Esophagus squamous epithelium (tissue), 5 donors: ENCODE measurements around the gene SLC10A3. TPM values are rescaled to one million over a fixed set of nuclear protein-coding genes. Genes with fewer than 3 reads are reported as not detected.

Source experiments
- DNase-seq: peaks from one replicate; lab custom pipeline; 2025; lab: John Stamatoyannopoulos, UW
- H3K27ac ChIP-seq, 4 donors: fragments of 200-600 bp; sonication (generic); one replicate each; pipeline ENCODE4 v1.5.1; 2016 to 2019; ENCODE audit warnings: mild to moderate bottlenecking in 1 of 4
- H3K27me3 ChIP-seq, 4 donors: fragments of 200-600 bp; sonication (generic); 1 replicate in 3 of 4; 2 replicates in 1 of 4; pipeline versions ENCODE4 v1.5.1 to v1.6.0; 2017 to 2021; ENCODE audit warnings: antibody characterized with exemption in 1 of 4
- H3K36me3 ChIP-seq, 3 donors: fragments of 200-600 bp; sonication (generic); one replicate each; pipeline ENCODE4 v1.5.1; 2016 to 2019
- H3K4me1 ChIP-seq, 3 donors: fragments of 200-600 bp; sonication (generic); one replicate each; pipeline ENCODE4 v1.5.1; 2017 to 2019
- H3K4me3 ChIP-seq, 4 donors: fragments of 200-600 bp; sonication (generic); 1 replicate in 3 of 4; 2 replicates in 1 of 4; pipeline ENCODE4 v1.5.1; 2016 to 2019; ENCODE audit warnings: mild to moderate bottlenecking in 2 of 4, moderate library complexity in 1 of 4
- H3K9me3 ChIP-seq, 3 donors: fragments of 200-600 bp; sonication (generic); one replicate each; pipeline ENCODE4 v1.5.1; 2016 to 2019
- CTCF ChIP-seq, 6 experiments: fragments of 450-650 bp in 4 of 6; fragments of 200-600 bp in 2 of 6; sonication (generic) in 2 of 6; IDR thresholded peaks; one replicate each; pipeline ENCODE4 v1.5.1; 2016 to 2019; ENCODE audit warnings: antibody characterized with exemption in 6 of 6, mild to moderate bottlenecking in 4 of 6, moderate library complexity in 4 of 6
- POLR2A ChIP-seq, 4 donors: fragments of 450-650 bp; IDR thresholded peaks; one replicate each; pipeline ENCODE4 v1.6.1; 2017; ENCODE audit warnings: antibody characterized with exemption in 4 of 4, mild to moderate bottlenecking in 4 of 4, moderate library complexity in 3 of 4
- WGBS, 2 donors: methylation state at CpG; one replicate each; pipeline ENCODE4 v1.1.5; 2018; 5-methylcytosine and 5-hydroxymethylcytosine counted together
- intact Hi-C: fragments of 100-400 bp; cut with DNase I; formaldehyde crosslinking; loops from one replicate; pipeline ENCODE4 v1.15.0; 2022
- total RNA-seq, 4 donors: library from RNA; depleted of rRNA; stranded (reverse); fragments of >200 nt; gene quantifications; one replicate each; pipeline ENCODE4 v1.1.0, GENCODE V29; 2016
- donor health status: DM: yes; HTN: yes; CAD: no.

The SLC10A3 gene
- total RNA-seq, 4 donors from 2014 or later: 26.1 to 38.5 (median 29.5) TPM

- H3K36me3 ChIP-seq: peaks cover 0 to 63% (median 5%) of the 10 kb centered on the region in 3 donors
- no peaks in the 10 kb centered on the region for H3K9me3 ChIP-seq
- DNase-seq: no peak
- peak within 1 kb of the TSS; percentile 45 to 75 (median 55) for H3K4me3 ChIP-seq
- 0% methylated on average over 2 of the region's 94 CpGs; no CpG with 5 or more reads in 1 of the 2 donors for WGBS, 2 donors
- intact Hi-C loops: no loop called here
- no peaks in the 10 kb centered on the region for H3K27me3 ChIP-seq
- peaks cover 0 to 36% (median 12%) of the 10 kb centered on the region in 3 donors for H3K4me1 ChIP-seq
- H3K27ac ChIP-seq: peak within 1 kb of the TSS; percentile 76 to 87 (median 87)
- TF ChIP-seq CTCF (IDR thresholded peaks at IDR 0.05) (peak in 2 of 6 experiments; percentile 9 to 26), POLR2A (IDR thresholded peaks at IDR 0.05) (peak in 1 of 4 donors; percentile 26)
These were observed 46.3 kb downstream of the SLC10A3 start, which contains the start of gene FAM50A for GRCh38 chrX:154443992-154444754. TSS of gene FAM50A (plus strand) at chrX:154444141. CDS start at chrX:154444236, 95 bp downstream.

- Histone ChIP-seq H3K27ac (peak overlapping the region; percentile 76 to 87 (median 87)), H3K27me3 (no peaks in the 10 kb centered on the region), H3K9me3 (no peaks in the 10 kb centered on the region), H3K4me3 (peak overlapping the region in 3 of 4 donors; percentile 51 to 75 (median 59)), H3K4me1 (peaks cover 3 to 43% (median 13%) of the 10 kb centered on the region in 3 donors), H3K36me3 (peaks cover 0 to 63% (median 5%) of the 10 kb centered on the region in 3 donors)
- intact Hi-C loops: no loop called here
- 27 to 31% methylated on average over 3 to 9 of the region's 10 CpGs for WGBS, 2 donors
- TF ChIP-seq CTCF (IDR thresholded peaks at IDR 0.05) (no peak), POLR2A (IDR thresholded peaks at IDR 0.05) (no peak)
- DNase-seq: no peak
These were observed 46.9 kb downstream of the SLC10A3 start for GRCh38 chrX:154443479-154443910.

GRCh38 chrX:154441984-154442707 lies 48.3 kb downstream of the SLC10A3 start:
- no peak for DNase-seq
- Histone ChIP-seq H3K36me3 (peaks cover 0 to 50% (median 5%) of the 10 kb centered on the region in 3 donors), H3K27ac (peak overlapping the region in 3 of 4 donors; percentile 29 to 87 (median 37)), H3K9me3 (no peaks in the 10 kb centered on the region), H3K27me3 (no peaks in the 10 kb centered on the region), H3K4me3 (no peak overlapping the region), H3K4me1 (peaks cover 7 to 55% (median 18%) of the 10 kb centered on the region in 3 donors)
- 51 to 70% methylated on average over 5 to 6 of the region's 21 CpGs for WGBS, 2 donors
- TF ChIP-seq POLR2A (IDR thresholded peaks at IDR 0.05) (no peak), CTCF (IDR thresholded peaks at IDR 0.05) (no peak)
- intact Hi-C loops: no loop called here

- no peaks in the 10 kb centered on the region for H3K9me3 ChIP-seq
- H3K27me3 ChIP-seq: no peaks in the 10 kb centered on the region
- no peak for DNase-seq
- H3K27ac ChIP-seq: no peak overlapping the region
- no peak overlapping the region for H3K4me3 ChIP-seq
- H3K4me1 ChIP-seq: peaks cover 7 to 55% (median 18%) of the 10 kb centered on the region in 3 donors
- peaks cover 0 to 46% (median 5%) of the 10 kb centered on the region in 3 donors for H3K36me3 ChIP-seq
- 85% methylated on average over 9 of the region's 11 CpGs; no CpG with 5 or more reads in 1 of the 2 donors for WGBS, 2 donors
- intact Hi-C loops: no loop called here
- TF ChIP-seq POLR2A (IDR thresholded peaks at IDR 0.05) (no peak), CTCF (IDR thresholded peaks at IDR 0.05) (no peak)
These were observed 48.9 kb downstream of the SLC10A3 start for GRCh38 chrX:154441564-154441963.
